Measurements from ENCODE around the gene C1orf21.

The C1orf21 gene

DNA sequence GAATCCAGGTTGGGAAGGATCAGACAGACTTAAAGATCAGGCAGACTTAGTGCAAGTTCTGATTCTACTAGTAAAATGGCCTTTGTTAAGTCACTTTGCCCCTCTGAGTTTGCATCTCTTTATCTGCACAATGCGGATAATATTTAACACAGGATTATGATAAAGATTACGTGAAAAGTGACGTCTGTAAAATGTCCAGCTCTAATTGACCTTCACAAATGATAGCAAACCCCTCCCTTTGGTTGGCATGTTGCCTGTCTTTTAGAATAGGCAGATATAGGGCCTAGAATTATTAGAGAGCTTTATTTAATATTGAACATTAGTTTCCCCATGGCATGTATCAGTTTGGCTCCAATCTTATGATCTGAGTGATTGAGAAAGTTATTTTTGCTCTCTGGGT, 55.4 kb downstream of the C1orf21 start:
- DNase-seq (ENCODE audit: low read depth): no peak
- TF ChIP-seq, protein P1, sequence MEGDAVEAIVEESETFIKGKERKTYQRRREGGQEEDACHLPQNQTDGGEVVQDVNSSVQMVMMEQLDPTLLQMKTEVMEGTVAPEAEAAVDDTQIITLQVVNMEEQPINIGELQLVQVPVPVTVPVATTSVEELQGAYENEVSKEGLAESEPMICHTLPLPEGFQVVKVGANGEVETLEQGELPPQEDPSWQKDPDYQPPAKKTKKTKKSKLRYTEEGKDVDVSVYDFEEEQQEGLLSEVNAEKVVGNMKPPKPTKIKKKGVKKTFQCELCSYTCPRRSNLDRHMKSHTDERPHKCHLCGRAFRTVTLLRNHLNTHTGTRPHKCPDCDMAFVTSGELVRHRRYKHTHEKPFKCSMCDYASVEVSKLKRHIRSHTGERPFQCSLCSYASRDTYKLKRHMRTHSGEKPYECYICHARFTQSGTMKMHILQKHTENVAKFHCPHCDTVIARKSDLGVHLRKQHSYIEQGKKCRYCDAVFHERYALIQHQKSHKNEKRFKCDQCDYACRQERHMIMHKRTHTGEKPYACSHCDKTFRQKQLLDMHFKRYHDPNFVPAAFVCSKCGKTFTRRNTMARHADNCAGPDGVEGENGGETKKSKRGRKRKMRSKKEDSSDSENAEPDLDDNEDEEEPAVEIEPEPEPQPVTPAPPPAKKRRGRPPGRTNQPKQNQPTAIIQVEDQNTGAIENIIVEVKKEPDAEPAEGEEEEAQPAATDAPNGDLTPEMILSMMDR (conservative IDR thresholded peaks at IDR 0.05; ENCODE audit: low read depth, low read length): no peak
- no peak overlapping the region for H3K4me3 ChIP-seq (ENCODE audit: low read length)

DNA sequence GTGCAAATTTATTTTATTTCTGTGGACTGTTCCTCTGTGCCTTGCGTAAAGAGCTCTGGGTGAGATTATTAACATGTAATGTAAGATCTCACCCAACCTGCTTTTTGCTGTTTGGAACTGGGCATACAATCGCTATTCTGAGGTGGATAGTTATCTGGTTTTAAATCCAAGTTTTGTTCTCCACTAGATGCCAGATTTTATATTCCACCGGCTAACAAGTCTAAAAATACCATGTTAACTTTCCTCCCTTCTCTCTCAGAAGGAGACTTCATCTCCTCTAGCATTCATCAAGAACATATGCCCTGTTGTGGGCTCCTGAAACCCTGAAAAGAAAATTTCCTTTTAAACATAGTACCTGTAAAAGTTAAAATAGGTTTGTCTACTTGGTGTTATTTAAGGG, 56.4 kb downstream of the C1orf21 start:
- TF ChIP-seq, protein P1 (conservative IDR thresholded peaks at IDR 0.05; ENCODE audit: low read depth, low read length): no peak
- no peak overlapping the region for H3K4me3 ChIP-seq (ENCODE audit: low read length)
- DNase-seq (ENCODE audit: low read depth): no peak

DNA sequence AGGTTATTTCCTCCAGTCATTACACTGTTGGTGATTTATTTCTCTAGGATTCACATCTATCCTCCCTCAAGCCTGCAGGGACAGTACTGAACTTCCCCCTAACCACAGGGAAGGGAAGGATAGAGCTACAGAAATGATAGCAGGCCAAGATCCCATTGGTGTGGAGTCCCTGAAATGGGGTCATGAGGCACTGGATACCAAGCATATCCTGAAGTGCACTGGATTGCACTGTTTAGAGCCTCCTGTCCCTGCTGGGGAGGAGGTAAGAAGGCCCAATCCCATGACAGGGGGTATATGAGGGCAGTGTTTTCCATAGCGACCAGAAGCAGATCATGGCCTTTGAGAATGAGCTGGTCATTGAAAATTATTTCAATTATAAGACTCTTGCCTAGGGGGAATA, 56.8 kb downstream of the C1orf21 start:
- H3K4me3 ChIP-seq (ENCODE audit: low read length): no peak overlapping the region
- TF ChIP-seq, protein P1 (conservative IDR thresholded peaks at IDR 0.05; ENCODE audit: low read depth, low read length): no peak
- DNase-seq (ENCODE audit: low read depth): no peak

DNA sequence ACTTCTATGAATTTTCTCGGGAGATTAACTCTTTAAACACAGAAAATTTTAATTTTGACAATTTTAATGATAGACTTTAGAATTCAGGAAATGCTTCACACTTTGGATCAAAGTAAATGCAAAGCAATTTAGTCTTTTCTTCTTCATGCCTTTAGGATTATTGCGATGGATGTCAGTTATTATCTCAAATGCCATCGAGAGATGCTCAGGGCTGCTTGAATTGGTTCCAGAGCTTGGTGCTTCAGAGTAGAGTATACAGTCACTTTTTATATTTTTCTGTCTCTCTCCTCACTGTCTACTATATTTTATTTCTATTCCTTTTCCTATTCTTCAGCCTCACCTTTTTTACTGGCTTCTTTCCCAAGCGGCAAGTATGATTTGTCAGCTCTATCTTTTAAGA, 59.2 kb downstream of the C1orf21 start:
- TF ChIP-seq, protein P1 (conservative IDR thresholded peaks at IDR 0.05; ENCODE audit: low read depth, low read length): no peak
- DNase-seq (ENCODE audit: low read depth): no peak
- no peak overlapping the region for H3K4me3 ChIP-seq (ENCODE audit: low read length)

DNA sequence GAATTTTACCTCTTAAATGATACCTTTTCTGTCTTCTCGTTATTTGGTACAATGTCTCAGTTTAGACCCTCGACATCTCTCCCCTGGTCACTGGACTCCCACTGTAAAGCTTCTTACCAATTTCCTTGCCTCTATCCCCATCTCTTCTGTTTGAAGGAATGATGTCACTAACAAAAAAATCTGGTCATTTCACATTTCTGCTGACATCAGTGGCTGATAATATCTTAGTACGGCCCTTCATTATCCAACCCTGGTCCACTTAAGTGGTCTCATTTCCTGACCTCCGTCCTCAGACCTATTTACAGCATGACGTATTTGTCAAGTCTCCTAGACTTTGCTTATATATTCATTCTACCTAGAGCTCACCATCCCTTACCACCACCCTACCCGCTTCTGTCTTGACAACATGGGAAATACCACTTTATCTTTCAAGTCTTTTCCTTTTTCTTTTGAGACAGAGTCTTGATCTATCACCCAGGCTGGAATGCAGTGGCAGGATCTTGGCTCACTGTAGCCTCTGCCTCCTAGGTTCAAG, 60.9 kb downstream of the C1orf21 start:
- DNase-seq (ENCODE audit: low read depth): no peak
- H3K4me3 ChIP-seq (ENCODE audit: low read length): no peak overlapping the region
- TF ChIP-seq, protein P1 (conservative IDR thresholded peaks at IDR 0.05; ENCODE audit: low read depth, low read length): no peak

DNA sequence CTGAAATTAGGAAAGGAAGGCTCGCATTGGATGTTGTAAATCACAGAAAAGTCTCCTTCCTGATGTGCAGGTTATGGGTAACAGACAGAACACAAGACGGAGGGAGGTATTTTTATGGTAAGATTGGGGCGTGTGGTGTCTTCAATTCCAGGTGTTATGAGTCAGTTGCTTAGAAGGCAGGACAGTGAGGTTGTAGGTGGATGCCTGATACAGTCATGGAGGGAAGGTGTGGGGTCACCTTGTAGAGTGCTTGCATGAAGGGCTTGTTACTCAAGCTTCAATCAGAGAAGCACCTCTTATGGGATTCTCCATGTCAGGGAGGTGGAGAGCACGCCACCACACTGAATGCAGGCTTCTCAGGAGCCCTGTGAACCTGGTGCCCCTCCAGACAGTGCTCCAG, 63.1 kb downstream of the C1orf21 start:
- TF ChIP-seq, protein P1 (conservative IDR thresholded peaks at IDR 0.05; ENCODE audit: low read depth, low read length): no peak
- no peak for DNase-seq (ENCODE audit: low read depth)
- H3K4me3 ChIP-seq (ENCODE audit: low read length): no peak overlapping the region

DNA sequence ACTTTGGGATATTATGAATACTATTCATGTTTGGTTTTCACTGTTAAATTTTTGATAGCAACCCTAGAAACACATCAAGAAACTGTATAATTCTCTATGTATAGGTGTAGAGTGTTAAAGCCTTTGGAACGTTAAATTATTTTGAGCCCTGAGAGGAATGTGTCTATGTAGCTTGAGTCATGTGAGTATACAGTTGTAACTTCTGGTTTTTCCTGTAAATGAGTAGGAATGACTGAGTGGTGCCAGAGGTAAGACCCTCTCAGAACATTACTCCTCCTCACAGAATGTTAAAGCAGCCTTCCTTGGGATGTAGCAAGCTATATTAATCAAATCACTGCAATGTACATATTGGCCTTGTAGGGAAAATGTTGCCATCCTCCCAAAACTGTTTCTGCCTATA, 69.0 kb downstream of the C1orf21 start:
- TF ChIP-seq, protein P1 (conservative IDR thresholded peaks at IDR 0.05; ENCODE audit: low read depth, low read length): no peak
- H3K4me3 ChIP-seq (ENCODE audit: low read length): no peak overlapping the region
- no peak for DNase-seq (ENCODE audit: low read depth)

Measured in retinal pigment epithelial cell (primary cell).